DMS 273 (cell line): ENCODE data around the gene DDTL.
"Not testable (repeated sequence)": the region's sequence is repeated elsewhere in the genome, so short reads cannot be mapped to it uniquely, and the experiment has no call there.

Source experiments
- DNase-seq: peaks from one replicate; lab custom pipeline; 2025; ENCODE audit not compliant: unreplicated experiment; lab: John Stamatoyannopoulos, UW

Gene DDTL

DNA sequence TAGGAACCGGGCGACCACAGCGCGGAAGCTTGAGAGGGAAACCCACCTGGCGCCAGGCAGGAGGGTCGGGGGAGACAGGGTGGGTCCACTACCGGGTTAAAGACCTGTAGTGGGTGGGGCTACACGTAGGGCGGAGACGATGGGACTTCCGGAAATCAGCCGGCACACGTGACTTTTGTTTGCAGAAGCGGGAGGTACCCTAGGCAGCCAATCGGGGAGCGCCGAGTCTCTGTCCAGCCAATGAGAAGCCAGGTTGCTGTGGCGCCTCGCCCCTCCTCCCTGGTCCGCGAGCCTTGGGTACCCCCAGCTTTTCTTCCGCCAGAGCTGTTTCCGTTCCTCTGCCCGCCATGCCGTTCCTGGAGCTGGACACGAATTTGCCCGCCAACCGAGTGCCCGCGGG, at the start of gene DDTL:
DDTL (plus strand) TSS at position 321 of the 400 bp plus-strand sequence; CDS start at position 348, 27 bp downstream.
- DNase-seq: not testable (repeated sequence)

DNA sequence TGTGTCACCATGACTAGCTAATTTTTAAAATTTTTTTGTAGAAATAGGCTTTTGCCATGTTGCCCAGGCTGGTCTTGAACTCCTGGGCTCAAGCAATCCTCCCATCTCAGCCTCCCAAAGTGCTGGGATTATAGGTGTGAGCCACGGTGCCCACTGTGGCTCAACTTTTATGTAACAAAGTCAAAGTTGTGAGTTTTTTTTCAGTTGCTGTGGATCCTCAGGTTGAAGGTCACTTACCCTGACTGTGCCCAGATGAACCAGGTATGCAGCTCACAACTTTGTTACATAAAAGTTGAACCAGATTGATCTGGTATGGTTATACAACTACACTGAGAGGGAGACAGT, 46.4 kb upstream of the DDTL start:
- not testable (repeated sequence) for DNase-seq

DNA sequence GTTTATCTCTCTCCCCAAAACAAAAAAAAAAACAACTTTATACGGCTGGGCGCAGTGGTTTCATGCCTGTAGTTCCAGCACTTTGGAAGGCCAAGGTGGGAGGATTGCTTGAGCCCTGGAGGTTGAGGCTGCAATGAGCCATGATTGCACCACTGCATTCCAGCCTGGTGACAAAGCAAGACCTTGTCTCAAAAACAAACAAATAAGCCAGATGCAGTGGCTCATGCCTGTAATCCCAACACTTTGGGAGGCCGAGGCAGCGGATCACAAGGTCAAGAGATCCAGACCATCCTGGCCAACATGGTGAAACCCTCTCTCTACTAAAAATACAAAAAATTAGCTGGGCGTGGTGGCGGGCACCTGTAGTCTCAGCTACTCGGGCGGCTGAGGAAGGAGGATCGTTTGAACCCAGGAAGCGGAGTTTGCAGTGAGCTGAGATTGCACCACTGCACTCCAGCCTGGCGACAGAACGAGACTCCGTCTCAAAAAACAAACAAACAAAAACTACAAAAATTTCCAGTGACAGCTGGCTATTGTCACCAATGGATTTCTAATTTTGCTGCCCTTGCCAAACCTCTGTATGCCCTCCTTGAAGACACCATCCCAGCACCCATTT, 45.0 kb upstream of the DDTL start:
- DNase-seq: not testable (repeated sequence)

DNA sequence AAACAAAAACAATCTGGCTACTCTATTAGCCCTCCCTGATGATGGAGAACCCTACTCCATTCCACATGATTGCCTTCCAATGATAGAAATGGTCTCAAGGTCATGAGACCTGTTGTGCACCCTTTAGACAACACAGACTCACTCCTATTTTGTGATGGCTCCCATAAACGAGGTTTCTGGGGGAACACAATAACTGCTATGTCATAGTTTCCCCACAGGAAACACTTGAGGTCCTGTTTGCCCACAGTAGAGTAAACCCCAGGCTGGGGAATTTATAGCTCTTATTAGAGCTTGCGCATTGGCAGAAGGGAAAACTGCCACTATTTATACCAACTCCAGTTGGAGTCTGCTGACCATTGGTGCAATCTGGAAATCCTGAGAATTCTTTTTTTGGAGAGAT, 43.8 kb upstream of the DDTL start:
- no peak for DNase-seq

DNA sequence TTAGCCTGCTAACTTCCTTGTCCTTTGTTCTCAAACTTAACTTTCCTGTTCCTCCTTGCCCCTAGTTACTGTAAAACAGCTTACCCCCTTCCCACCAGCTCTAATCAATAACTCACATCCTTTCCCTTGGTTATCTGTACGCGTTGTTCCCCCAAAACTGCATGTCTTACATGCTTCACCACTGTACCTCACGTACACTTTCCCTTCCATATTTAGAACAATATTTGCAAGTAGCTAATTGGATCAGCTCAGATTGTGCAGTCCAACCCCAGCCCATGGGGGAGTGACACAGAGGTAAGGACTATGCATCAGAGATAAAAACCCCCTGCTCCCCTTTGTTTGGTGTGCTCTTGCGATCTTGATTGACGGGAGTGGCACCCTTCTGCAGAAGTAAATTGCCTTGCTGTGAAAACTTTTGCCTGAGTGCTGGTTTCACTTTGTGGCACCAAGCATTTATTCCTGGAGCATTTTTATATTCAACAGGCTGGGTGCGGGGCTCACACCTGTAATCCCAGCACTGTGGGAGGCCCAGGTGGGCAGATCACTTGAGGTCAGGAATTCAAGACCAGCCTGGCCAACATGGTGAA, 41.6 kb upstream of the DDTL start:
- no peak for DNase-seq

DNA sequence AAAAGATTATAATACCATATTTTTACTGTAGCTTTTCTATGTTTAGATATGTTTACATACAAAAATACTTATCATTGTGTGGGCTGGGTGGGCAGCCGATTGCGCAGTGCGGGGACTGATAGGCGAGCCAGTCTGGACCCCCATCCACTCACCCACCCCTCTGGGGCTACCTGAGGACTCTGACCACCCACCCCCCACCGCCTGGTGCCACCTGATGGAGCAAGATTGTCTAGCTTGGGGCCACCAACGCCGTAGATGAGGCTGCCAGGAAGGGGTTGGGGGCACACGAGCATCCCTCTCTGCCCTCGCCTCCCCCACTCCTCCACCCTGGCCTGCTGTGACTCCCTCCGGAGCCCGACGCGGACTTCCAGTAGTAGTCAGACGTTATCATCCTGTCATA, 40.1 kb upstream of the DDTL start:
- no peak for DNase-seq

DNA sequence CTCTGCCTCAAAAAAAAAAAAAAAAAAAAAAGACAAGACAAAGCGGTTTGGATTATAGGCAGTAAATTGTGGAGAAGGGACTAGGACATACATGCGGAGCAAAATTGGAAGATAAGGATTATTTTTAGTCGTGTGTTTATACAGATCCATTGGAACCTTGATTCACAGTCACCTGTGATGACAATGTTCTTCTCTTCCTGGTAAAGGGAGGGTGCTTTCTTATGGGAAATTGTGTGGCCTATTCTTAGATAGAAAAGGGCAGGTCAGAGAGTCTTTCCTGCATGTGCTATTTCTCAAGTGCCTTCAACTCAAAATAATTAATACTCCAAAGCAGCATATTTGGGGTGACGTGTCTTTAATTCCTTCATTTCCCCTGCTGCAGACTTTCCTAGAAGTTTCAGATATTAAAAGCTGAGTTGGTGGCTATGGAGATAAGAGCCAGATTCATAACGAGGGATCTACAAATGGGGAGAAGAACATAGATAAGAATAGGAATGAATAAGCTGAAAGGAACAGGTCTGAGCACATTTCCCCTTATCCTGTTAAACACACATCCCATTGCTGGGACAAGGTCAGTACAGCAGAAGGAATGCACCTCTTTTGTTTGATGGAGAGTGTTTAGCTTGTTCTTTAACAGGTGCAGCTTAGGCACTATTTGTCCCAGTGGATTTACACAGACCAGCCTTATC, 28.2 kb upstream of the DDTL start:
- no peak for DNase-seq

DNA sequence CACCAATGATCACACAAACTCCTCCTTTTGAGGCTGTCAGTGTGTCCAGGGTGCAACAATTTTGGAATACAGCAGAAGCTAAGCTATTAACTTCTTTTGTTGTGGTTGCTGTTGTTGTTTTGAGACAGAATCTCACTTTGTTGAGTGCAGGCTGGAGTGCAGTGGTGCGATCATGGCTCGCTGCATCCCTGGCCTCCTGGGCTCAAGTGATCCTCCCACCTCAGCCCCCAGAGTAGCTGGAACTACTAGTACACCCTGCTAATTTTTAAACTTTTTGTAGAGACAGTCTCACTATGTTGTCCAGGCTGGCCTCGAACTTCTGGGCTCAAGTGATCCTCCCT, 27.7 kb upstream of the DDTL start:
- no peak for DNase-seq

DNA sequence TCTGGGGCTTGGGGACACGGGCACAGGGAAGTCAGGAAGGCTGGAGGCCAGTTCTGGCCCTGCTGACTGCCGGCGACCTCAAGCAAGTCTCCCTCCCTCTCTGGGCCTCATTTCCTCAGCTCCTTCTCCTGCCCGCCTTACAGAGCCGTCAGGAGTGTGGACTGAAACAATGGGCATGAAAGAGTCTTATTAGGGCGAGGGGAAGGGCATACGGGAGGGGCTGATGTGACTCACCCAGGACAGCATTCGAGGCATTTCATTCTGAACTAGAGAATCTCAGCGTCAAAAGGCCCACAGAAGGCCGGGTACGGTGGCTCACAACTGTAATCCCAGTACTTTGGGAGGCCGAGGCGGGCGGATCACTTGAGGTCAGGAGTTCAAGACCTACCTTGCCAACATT, 26.5 kb upstream of the DDTL start:
- not testable (repeated sequence) for DNase-seq

DNA sequence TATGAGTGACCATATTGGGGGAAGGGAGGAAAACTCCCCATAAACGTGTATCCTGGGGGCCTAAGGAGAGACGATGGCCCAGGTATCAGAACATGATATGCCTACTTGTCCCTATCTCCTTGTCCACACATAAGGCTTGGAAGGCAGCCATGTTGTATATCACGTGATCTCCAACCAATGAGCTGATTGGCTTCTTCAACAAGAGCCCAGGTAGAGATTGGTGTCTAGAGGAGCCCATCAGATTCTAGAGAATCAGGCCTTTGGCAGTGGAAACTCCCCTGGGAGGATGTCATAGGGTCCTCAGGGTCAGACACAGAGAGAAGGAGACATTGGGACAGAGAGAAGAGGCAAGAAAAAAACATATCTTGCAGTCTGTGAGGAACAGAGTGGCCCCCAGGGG, 19.3 kb upstream of the DDTL start:
- DNase-seq: not testable (repeated sequence)

DNA sequence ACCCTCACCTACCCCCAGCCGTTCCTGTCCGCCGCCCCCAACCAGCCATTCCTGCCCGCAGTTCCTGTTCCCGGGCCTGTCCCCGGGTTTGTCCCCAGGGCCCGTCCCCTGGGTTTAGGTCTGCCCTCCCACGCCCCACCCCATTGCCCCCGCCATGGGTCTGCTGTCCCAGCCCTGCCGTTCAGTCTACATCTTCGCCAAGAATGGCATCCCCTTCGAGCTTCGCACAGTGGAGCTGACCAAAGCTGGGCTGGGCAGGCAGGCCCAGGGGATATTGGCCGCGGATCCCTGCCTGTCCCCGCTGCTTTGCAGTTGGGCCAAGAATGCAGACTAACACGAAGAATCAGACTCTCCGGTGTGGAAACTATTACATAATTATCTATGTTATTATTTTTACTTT, 16.9 kb upstream of the DDTL start:
- not testable (repeated sequence) for DNase-seq

DNA sequence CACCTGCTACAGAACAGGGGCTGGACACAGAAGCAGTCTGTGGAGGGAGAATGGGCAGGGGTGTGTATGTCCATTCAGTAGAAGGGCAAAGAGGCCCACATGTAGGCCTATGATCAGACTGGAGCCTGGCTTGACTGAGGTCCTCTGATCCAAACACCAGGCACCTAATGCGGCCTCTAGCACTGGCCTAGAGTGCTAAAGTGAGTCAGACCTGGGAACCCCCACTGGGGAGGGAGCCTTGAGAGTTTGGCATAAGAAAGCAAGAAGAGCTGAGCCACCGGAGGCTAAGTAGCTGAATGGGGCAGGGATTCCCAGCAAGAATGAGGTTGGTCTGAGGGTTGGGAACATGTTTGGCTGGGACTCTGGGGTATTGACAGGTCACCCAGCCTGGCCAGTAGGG, 15.3 kb upstream of the DDTL start:
- DNase-seq: not testable (repeated sequence)

DNA sequence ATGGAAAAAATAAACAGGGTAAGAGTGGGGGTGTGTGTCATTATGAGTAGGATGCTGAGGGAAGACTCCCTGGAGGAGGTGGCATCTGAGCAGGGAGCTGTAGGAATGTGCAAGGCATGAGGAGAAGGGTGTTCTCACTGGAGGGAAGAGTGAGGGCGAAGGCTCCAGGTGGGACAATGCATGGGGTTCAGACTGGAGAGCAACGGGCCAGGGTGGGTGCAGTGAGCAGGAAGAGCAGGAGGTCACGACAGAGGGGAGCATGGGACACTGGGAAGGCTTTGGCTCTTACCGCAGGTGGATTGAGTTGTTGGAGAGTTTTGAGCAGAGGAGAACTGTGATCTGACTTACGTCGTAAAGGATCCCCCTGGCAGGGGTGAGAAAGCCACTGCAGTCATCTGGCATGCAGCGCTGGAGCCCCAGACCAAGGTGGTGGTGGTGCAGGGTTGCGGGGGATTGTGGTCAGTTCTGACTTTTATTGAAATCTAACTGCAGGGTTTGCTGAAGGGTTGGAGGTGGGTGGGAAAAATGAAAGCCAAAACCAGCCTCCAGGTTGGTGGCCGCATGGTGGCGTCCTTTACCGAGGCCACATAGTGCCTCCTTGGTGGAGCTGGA, 13.8 kb upstream of the DDTL start:
- DNase-seq: not testable (repeated sequence)

DNA sequence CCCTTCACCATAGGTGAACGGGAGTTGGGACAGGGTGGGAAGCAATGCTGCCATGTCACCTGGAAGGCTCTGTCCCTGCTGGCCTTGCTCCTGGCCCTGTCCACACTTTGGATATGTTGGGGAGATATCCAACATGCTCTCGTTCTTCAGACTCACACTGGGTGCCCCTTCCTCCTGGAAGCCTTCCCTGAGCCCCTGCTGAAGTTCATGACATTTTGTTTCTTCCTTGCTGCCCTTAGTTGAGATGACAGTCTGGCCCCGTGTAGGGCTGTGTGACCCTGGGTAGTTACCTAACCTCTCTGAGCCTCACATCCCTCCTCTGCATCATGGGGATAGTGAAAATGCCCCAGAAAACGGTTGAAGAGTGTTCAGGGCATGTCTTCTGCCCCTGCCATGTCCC, 13.2 kb upstream of the DDTL start:
- not testable (repeated sequence) for DNase-seq

DNA sequence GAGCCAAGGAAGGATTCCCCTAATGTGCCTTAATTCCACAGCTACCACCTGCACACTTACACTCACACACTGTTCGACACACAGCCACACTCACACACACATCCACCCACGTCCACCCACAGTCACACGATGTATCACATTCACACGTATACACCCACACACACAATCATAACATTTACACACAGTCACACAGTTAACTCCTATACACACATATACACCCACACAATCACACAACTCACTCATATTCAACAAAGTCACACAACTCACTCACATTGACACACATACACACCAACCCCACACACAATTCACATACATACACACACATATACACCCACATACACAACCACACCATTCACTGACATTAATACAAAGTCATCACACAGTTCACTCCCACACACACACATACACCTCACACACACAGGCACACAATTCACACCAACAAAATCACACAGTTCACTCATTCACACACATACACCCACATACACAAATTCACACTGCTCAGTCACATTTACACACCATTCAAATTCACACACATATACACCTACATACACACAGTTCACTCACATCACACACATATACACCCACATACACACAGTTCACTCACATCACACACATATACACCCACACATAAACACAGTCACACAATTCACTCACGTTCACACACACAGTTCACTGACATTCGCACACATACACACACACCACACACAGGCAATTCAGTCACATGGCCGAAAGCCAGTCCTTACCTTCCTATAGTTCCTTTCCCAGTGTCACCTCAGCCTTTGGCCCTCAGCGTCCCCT, 12.3 kb upstream of the DDTL start:
- not testable (repeated sequence) for DNase-seq

DNA sequence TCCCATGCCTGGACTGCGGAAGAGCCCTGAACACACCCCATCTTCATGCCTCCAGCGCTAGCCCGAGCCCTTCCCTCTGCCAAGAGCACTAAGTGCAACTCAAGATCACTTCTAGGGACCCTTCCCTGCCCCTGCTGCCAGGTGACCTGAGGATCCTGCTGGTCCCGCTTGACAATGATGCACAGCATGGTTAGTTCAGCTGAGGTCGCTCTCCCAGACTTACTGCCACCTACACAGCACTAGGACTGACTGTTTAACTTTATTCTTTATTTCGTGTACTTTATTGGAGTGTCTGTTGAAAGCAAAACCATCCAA, 11.7 kb upstream of the DDTL start:
- not testable (repeated sequence) for DNase-seq

DNA sequence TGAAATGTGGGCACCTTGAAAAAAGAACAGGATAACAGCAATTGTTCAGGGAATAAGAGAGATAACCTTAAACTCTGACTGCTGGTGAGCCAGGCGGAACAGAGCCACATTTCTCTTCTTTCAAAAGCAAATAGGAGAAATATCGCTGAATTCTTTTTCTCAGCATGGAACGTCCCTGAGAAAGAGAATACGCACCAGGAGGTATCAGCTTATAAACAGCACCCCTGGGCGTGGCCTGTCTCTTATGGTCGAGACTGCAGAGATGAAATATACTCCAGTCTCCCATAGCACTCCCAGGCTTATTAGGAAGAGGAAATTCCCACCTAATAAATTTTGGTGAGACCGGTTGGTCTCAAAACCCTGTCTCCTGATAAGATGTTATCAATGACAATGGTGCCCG, 10.8 kb upstream of the DDTL start:
- DNase-seq: not testable (repeated sequence)

DNA sequence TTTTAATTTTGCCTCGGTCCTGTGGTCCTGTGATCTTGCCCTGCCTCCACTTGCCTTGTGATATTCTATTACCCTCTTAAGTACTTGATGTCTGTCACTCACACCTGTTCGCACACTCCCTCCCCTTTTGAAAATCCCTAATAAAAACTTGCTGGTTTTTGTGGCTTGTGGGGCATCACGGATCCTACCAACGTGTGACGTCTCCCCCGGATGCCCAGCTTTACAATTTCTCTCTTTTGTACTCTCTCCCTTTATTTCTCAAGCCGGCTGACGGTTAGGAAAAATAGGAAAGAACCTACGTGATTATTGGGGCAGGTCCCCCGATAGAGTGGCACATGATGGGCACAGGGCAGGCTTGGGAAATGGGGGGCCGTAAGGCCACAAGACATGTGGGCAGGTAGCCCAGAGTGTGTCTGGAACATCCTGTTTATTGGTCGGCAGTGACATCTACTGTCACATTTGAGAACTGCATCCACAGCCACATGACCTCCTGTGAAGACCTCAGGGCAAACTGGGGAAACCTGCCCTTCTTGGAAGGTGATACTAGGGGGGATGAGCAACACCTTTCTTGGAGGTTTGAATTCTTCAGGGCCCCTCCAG, 10.3 kb upstream of the DDTL start:
- DNase-seq: peak; percentile 85

DNA sequence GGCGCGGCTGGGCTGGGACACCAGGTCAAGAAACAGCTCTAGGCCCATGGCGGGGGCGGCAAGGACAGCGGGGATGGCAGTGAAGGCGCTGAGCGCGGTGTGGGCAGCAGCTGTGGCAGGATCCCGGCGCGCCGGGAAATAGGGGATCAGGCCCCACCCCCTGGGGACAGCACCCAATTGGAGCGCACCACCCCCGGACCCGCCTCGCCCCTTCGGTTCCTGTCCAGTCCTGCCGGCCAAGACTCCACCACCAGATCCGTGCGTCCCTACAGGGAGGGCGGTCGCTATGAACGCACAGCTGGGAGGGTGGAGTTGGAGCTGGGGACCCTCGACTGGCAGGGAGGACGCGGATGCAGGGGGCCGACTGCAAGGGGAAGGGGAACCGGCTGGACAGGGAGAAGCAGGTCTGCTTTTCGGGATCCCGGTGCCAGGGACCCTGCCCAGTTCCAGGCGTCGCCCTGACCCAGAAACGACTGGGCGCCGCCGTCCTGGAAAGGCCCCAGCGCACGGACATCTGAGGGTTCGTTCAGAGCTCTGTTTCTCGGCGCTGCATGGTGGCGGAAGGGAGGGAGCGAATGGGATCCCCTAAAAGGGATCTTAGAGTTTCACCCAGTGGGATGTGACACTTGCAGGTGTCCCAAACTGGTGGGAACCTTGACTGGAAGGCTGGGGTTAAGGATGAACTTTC, 5.5 kb upstream of the DDTL start, which contains the start of gene GSTT2B:
GSTT2B (minus strand) TSS at position 112 of the 688 bp plus-strand sequence; CDS start at position 48, 64 bp downstream.
- DNase-seq: not testable (repeated sequence)

DNA sequence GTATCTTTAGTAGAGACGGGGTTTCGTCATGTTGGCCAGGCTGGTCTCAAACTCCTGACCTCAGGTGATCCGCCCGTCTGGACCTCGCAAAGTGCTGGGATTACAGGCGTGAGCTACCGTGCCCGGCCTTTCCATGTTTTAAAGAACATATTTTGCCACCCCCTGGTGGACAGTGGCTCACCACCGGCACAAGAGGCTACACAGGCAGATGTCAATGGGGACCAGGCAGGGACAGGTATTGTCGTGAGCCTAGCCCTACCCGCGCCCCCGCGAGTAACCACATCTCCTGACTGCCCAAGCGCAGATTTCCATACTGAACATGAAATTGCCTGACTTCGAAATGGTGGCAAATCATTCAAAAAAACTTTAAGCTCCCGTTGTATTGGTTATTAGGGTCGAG, 594 bp upstream of the DDTL start:
- DNase-seq: not testable (repeated sequence)
